GM11168 (cell line): ENCODE results near the gene RELT.
"Not testable (repeated sequence)": the region's sequence is repeated elsewhere in the genome, so short reads cannot be mapped to it uniquely, and the experiment has no call there.

Experiments used
- in situ Hi-C: fragments of 300-500 bp; cut with MboI; formaldehyde crosslinking; loops from one replicate; pipeline ENCODE4 v1.12.0; 2022; ENCODE audit warnings: low sequenced_read_pairs; ENCODE audit not compliant: unreplicated experiment

RELT gene

DNA sequence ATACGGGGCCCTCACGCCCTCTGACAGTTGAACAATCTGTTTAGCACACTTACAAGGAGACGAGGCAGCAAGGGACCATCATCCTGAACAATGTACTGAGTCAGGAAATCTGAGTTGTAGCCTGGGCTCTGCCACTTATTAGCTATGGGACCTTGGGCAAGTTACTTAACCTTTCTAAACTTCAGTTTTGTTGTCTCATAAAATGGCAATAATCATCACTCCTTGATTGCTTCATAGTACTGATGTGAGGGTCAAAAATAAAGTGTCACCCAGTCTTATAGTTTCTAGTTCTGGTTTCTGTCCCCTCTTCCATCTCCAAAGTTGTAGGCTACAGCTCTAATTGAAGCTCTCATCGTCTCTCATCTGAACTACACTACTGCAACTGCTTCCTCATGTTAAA is 46.7 kb downstream of the RELT start:
- in situ Hi-C loops = loop anchor here (25.0 kb wide), 1 partner anchor 239 kb away; no protein-coding TSS in a partner anchor

DNA sequence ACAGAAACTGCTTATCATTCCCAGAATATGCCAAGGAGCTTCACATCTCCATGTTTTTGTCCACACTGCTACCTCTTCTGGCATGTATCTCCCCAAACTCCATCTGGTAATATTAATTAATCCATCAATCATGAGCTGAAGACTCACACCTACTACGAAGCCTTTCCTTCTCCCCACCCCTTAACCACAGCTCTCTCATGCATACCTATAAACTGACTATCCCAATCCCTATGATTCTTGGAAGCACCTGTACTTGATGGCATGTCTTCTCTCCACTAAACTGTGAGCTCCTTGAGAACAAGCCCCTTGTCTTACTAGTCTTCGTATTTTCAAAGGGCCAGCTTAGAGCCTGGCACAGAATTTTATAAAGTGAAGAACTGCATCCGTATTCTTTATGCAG is 47.3 kb downstream of the RELT start:
- in situ Hi-C loops = loop anchor here (25.0 kb wide), 1 partner anchor 239 kb away; no protein-coding TSS in a partner anchor

DNA sequence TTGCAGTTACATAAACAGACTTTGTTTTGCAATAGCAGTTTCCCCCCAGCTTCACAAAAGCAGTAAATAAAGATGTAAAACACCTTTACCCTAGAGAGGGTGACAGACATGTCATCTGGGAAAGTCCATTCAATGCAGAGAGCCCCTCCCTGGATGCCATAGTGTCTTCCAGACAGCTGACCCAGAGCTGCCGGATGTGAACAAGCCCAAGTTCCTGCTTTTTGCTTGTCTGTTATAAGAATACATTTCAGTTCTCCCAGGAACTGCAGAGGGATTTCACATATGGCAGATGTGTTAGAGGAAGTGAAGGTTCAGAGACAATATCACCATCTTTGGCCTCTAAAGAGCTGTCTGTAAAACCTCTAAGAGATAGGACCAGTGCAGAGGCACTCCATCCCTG is 48.9 kb downstream of the RELT start:
- in situ Hi-C loops = no loop called here

DNA sequence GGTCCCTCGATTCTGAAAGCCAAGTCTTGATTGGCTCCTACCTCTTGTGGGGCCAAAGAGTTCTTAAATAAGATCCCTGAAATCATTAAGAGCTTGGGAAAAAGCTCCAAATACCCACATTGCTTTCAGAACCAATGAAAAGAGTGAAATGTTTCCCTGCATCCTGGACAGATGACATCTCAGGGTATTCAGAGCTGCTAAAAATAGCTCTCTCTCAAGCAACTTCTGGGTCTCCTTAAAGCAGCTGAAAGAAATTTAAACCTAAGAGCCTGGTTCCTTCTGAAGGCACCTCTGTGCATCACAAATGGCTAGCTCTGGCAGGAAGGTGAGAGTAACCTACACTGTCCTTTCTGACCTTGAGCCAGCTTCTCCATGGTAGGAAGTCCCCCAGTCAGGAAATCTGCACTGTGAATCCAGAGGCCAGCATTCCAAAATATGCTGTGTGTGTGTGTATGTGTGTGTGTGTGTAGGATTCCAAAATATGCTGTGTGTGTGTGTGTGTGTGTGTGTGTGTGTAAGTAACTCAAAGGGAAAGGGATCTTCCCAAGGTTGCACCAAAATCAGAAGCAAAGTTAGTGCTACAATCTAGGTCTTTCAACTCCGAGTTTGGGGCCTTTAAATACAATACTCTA is 50.1 kb downstream of the RELT start:
- in situ Hi-C loops = no loop called here

DNA sequence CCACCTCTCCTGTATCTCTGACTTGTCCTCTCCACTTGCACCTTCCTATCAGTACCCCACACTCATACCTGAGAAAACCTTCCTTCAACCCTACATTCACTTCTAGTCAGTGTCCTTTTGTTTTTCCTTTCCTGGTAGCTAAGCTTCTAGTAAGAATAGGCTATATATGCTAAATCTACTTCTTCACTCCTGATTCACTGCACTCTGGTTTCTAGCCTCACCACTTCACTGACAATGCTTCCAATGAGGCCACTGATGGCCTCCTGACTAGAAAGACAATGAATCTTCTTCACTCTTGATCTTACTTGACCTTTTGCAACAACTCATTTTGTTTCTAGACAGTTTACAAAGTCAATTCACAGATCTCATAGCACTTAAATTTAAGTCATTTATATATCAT is 52.0 kb downstream of the RELT start:
- in situ Hi-C loops = no loop called here

DNA sequence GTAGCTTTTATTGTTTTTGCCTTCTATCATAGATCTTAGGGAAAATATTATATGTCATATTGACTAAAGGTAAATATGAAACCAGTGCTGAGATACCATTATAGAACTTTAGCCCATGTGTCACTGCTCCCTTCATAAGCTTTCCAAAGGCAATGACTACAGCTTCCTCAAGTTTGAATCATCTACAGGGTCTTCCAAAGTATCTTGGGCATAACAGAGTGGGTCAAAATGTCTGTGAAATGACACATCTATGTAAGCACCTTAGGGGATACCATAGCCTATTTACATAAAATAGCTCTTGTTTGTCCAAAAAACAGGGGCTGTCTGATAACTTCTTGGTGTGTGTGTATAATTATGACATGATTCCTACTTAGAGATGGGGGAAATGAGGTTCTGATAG is 52.5 kb downstream of the RELT start:
- in situ Hi-C loops = no loop called here

DNA sequence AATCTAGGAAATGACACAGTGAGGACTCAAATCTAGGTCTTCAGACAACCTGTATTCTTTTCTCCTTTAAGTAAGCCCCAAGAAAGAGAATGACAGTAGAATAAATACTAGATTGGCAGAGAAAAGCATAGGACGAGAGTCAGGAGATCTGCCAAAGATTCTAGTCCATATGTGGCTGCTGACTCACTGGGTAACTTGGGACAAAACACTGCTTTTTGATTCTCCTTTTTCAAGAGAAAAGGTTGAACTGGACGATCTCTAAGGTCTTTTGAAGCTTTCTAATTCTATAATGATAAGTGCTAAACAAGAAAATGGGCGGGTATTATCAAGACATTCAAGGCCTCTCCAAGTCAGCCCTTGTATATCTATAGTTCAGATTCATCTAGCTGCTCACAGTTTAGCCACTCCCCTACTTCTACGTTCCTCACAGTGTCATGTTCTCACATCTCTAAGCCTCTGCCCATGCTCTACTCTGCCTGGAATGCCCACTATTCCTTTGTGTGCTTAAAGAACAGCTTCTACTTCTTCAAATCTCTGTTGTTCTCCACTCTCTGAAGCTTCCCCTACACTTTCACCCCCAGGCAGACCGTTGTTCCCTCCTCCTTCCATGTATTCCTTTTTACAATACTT is 53.0 kb downstream of the RELT start:
- in situ Hi-C loops = no loop called here

DNA sequence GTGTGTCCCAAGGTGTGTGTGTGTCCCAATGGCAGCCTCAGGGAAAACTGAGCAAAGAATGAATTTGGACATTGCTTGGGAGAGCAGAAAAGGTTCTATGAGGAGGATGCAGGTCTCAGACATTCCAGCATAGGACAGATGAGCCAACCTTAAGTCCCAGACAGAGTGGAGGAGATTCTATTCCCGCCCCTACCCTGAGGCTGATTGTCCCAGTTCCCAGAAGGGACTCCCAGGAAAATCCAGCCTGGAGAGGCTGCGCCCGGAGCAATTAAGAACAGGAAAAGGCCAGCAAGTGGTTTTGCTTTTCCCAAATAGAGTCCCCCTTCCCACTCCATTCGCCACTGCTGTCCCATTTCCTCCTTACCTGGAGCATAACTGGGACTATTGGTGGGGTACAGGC is 54.1 kb downstream of the RELT start:
- in situ Hi-C loops = no loop called here

DNA sequence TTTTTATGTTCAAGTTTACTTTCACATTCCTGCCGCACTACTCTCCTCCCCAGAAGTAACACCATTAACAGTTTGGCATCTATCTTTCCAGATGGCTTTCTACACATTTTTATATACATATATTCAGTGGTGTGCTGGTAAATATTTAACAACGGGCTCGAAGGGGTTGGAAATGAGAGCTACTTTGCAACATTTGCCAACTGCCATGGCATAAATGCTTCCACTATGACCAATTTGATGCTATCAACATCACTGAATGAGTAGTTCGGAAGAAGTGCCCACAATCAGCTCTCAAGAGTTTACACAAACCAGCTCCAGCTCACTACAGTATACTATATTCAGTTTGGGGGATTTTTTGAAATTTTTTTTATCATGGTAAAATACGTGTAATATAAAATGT is 55.2 kb downstream of the RELT start:
- in situ Hi-C loops = no loop called here

DNA sequence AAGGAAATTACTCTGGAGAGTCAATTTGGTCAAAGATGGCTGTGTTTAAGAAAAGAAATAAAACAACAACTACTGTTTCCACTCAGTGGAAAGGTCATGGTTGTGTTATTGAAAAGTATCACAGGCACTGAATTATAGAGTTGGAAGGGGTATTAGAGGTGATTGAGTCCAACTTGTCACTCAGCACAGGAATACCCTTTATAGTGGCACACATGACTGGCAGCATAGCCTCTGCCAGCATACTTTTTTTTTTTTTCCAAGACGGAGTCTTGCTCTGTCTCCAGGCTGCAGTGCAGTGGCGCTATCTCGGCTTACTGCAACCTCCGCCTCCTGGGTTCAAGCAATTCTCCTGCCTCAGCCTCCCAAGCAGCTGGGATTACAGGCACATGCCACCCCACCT is 60.7 kb downstream of the RELT start:
- in situ Hi-C loops = not testable (repeated sequence)

DNA sequence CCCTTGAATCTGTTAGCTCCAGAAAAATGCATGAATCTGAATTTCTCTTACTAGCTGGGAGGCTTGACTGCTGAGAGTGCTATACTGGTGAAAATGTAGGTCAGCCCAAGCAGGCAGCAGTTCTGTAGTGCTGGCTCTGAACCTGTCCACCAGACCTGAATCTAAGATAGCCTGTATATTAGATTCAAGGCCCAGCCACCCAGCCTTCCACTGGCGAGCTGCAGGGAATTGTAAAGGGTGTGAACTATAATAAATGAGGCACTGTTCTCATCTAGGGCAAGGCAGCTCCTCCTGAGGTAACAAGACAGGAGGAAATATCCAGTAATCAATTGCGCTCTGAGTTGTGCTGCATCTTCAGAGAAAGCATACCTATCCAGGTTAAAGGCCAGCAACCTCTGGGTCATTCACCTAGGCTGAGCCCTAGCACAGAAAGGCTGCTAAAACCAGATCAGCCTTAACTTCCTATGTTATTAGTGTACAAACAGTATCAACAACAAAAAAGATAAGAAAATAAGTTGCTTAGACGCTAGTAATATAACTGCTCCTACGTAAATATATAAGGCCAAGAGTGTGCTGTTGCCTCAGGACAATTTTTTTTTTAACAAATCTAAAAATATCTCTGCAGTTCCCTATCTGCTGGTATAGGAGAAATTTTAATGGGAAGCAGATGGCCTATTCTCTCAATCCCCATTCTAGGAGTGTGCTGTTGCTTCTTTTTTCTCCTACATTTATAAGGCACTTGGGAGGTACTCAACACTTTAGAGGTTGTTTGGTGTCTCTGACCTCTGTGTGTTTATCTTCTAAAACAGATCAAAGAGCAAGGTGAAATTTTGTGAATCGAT is 63.0 kb downstream of the RELT start:
- in situ Hi-C loops = no loop called here

DNA sequence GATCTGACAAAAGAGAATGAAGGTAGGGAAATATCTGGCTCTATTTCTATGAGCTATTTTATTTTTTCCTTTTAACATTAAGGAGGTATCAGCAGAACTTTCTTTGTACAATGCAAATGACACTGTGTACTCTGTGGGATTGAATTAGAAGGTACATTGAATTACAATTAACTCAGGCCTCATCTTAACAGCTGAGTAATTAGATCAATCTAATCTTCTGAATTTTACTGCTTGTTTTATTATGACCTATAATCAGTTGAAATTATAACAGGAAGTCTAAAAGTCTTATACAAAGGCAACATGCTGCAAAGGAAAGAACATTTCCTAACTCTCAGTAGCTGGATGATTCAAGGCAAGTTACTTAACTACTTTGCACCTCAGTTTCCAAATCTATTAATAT is 69.8 kb downstream of the RELT start:
- in situ Hi-C loops = no loop called here

DNA sequence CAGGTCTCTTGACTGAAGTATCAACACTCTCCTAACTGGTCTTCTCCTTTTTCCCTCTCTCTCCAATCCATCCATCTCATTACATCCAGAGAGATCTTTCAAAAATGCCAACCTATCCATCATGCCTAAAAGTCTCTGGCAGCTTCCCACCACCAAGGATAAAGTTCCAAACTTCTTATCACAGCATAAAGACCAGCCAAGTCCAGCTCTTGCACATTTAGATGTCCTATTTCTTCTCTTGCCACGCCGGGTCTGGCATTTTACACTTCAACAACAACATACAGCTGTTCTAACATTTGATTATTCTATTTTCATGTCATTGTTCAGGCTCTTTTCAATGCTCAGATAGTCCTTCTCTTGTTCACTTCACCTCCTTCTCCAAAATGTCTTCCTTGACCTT is 70.6 kb downstream of the RELT start:
- in situ Hi-C loops = no loop called here
